NCI-H2081 treated with DMSO at 0.1 percent for 48 hours (cell line): ENCODE data around the gene TTI1.
"Not testable (repeated sequence)": the region's sequence is repeated elsewhere in the genome, so short reads cannot be mapped to it uniquely, and the experiment has no call there.

Source experiments
- DNase-seq: peaks from one replicate; lab custom pipeline; 2025; lab: John Stamatoyannopoulos, UW

TTI1 gene

GRCh38 chr20:38009416-38009815, 23.8 kb downstream of the TTI1 start:
- DNase-seq, result not testable (repeated sequence)

GRCh38 chr20:38008233-38008944, 24.9 kb downstream of the TTI1 start:
- no peak for DNase-seq

DNA sequence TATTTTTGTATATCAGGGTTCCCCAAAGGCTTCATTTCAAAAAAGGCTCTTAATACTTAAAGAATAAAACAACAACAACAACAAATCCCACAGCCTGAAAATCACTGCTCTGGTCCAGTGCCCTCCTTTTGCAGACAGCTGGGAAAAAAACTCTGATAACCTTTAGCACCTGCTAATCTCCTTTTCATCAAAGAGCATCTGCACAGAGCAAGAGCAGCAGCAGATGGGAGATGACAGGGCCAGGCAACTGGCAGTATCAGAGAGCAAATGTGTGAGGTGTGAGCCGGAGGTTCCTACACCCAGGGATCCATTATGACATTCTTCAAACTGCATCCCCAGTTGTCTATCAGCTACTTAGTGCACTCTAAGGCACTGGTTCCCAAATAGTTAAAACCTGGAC, 25.7 kb downstream of the TTI1 start:
- DNase-seq, result no peak

DNA sequence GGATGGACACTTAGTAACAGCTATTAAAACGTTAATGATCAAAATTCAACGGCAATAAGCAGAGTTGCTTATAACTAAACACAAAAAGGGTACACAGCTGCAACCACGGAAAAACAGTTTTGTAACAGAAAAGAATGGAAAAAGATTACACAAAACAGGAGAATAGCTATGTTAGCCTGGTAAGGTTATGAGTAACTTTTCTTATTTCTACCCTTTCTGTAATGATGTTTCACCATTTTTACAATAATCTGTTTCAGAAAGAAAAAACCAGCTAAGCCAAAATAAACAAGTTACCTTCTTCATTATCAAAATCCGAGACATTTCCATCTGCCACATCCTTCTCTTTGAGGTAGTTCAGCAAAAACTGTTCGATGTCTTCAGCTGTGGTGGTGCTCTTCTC, 27.4 kb downstream of the TTI1 start:
- no peak for DNase-seq

- no peak for DNase-seq
Observed at GRCh38 chr20:38004416-38004815, 28.8 kb downstream of the TTI1 start.

- DNase-seq, result no peak
Observed at GRCh38 chr20:38002422-38002821, 30.8 kb downstream of the TTI1 start.

DNA sequence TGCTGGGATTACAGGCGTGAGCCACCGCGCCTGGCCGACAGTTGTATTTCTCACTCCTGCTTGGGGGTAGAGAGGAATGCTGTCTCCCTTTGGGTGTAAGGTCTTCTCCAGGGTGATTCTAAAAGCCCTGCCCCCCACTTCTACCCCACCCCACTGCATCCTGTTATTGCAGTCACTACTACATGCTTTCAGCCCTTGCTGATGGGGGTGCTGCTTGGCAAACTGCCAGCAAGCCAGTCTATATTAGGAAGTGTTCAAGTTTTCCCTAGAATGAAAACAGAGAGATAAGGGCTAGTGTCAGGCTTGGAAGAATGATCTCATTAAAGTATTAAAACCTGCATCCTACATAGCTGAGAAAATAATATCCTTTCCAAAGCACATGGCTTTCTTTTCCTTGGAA, 31.3 kb downstream of the TTI1 start:
- no peak for DNase-seq

GRCh38 chr20:38001173-38001875, 31.9 kb downstream of the TTI1 start:
- DNase-seq, result no peak

- DNase-seq, result no peak
Observed at GRCh38 chr20:38000293-38000692, 33.0 kb downstream of the TTI1 start.

DNA sequence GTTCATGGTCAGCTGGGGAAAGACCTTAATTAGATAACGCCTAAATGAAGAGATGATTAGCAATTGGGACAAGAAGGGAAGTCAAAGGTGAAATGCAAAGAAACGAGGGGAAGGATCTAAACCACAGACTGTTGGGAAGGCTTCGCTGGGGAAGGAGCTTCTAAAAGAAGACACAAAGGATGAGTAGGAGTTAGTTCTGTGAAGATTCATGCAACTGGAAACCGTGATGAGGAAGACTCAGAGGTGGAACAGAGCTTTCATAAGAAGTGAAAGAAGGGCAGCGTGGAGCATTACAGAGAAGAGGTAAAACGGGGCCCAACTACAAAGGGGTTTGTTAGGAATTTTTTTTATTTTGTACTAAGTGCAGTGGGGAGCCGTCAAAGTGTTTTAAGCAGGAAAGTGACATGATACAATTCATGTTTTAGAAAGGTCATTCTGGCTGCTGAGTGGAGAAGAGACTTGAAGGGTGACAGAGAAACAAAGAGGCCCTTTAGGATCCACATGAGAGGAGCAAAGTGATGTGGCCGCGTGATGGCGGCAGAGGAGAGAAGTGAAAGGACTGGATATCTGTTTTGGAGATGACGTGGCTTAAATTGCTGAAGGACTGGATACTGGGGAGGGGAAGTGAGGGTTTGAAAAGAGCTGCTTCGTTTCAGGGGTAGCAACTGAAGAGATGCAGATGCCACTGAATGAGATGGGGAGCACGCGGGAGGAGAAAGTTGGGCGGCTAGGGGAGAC, 33.6 kb downstream of the TTI1 start:
- no peak for DNase-seq

GRCh38 chr20:37997516-37997915, 35.7 kb downstream of the TTI1 start:
- no peak for DNase-seq

- DNase-seq, result no peak
Observed at GRCh38 chr20:37995856-37996605, 37.2 kb downstream of the TTI1 start.

DNA sequence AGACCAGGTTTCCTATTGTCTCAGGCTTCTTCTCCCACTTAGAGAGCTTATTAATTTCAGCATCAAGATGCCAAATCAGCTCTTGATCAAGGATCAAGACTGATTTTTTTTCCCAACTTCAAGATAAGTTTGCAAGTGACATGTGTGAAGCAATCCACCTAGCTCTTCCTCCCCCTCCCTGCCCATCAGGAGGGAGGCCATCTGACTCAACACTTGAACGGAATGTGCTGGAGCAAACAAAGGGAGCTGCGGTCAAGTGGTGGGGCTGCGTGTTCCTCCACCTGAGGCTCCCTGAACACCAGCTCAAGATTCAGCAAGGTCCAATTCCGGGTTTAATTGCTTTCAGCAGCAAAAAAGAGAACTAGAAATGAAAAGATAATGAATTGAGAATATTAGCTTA, 38.7 kb downstream of the TTI1 start:
- DNase-seq, result no peak

DNA sequence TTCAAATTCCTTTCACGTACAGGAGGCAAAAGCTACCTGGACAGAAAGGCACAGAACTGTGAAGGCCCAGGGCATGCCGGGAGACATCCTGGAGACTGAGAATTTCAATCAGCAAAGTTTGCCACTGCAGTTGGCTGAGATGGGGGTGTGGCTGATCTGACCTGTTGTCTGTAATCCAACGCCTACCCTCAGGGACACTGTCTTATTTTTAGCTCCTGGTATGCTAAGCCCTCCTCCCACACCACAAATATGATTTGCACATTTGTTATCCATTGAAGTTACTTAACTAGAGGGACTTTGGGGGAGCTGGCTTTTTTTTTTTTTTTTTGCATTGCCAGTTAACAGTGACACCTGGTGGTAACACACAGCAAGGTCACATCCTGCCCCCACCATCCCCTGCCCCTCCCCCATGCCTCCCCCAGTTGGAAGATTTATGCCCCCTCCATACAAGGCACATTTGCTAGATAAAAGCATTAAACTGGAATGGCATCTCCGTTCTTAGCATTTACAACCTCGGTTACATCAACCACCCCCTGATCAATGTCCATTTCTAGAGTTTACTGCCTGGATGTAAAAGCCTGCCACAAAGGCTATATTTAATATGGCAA, 40.4 kb downstream of the TTI1 start:
- DNase-seq, result no peak

GRCh38 chr20:37991908-37992307, 41.3 kb downstream of the TTI1 start:
- DNase-seq, result no peak

- no peak for DNase-seq
Observed at GRCh38 chr20:37991157-37991866, 41.9 kb downstream of the TTI1 start.

- no peak for DNase-seq
Observed at GRCh38 chr20:37990571-37991151, 42.6 kb downstream of the TTI1 start.

- no peak for DNase-seq
Observed at GRCh38 chr20:37989601-37990295, 43.5 kb downstream of the TTI1 start.

GRCh38 chr20:37988306-37988954, 44.8 kb downstream of the TTI1 start:
- DNase-seq, result no peak
